Measurements from ENCODE around the gene TRPM7.

Gene TRPM7

DNA sequence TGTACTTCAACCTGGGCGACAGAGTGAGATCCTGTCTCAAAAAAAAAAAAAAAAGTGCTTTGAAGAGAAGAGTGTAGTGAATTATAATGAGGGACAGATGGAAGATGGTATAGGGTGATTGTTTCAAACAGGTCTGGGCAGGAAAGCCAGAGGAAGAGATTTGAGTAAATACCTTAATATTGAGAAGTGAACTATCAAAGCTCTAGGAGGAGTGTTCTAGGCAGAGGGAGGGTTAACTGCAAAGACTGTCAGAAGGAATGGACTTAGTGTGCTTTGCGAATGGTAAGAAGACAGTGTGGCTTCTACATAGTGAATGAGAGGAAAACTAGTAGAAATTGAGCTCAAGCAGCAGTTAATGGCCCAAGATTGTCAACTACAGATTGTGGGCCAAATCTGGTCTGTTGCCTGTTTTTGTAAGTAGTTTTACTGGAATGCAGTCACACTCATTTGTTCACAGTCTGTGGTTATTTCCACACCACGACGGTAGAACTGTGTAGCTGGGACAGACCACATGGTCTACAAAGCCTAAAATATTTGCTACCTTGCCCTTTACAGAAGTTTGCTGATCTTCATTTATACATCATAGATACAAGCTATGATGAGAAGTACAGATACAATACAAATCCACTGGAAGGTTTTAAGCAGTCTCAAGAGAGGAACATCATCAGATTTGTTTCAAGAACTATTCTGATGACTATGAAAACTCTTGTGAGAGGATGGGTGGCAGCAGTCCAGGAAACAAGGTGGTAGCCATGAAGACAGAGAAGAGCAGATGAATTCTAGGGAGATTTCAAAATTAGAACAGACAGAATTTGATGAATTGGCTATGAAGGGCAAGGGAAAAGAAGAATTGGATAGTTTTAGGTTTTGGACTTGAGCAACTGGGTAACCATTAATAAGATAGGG is 123.6 kb downstream of the TRPM7 start:
- no peaks in the 10 kb centered on the region for H4K20me1 ChIP-seq (ENCODE audit: insufficient read depth, low read length)

DNA sequence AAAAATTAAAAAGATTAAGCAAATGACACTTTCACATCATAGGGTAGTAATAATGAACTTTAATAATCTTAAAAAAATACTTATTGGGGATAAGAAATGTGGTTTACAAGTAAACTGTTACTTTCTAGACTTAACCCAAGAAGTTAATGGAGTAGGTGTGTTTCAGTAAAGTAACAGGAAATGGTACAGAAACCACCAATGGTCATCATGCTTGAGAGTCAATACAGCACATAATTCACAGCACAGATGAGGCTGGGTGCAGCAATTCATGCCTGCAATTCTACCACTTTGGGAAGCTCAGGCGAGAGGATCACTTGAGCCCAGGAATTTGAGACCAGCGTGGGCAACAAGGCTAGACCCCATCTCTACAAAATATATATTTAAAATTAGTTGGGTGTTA is 128.6 kb downstream of the TRPM7 start:
- H3K4me1 ChIP-seq (ENCODE audit: insufficient read depth, low read length, severe bottlenecking): no peaks in the 10 kb centered on the region
- H3K27ac ChIP-seq (ENCODE audit: low read depth, low read length, poor library complexity, severe bottlenecking): no peak overlapping the region
- no peaks in the 10 kb centered on the region for H3K9me3 ChIP-seq (ENCODE audit: low read length)
- no peaks in the 10 kb centered on the region; the same call in 1 of the 2 replicates for H3F3A ChIP-seq (ENCODE audit: insufficient read depth, low read length)
- TF ChIP-seq EZH2 (IDR thresholded peaks at IDR 0.05; ENCODE audit: borderline replicate concordance, low read length): no peak
- TF ChIP-seq, protein P1, sequence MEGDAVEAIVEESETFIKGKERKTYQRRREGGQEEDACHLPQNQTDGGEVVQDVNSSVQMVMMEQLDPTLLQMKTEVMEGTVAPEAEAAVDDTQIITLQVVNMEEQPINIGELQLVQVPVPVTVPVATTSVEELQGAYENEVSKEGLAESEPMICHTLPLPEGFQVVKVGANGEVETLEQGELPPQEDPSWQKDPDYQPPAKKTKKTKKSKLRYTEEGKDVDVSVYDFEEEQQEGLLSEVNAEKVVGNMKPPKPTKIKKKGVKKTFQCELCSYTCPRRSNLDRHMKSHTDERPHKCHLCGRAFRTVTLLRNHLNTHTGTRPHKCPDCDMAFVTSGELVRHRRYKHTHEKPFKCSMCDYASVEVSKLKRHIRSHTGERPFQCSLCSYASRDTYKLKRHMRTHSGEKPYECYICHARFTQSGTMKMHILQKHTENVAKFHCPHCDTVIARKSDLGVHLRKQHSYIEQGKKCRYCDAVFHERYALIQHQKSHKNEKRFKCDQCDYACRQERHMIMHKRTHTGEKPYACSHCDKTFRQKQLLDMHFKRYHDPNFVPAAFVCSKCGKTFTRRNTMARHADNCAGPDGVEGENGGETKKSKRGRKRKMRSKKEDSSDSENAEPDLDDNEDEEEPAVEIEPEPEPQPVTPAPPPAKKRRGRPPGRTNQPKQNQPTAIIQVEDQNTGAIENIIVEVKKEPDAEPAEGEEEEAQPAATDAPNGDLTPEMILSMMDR (IDR thresholded peaks at IDR 0.05; ENCODE audit: low read length): no peak
- no peaks in the 10 kb centered on the region for H3K79me2 ChIP-seq (ENCODE audit: insufficient read depth, low read length)
- H2AFZ ChIP-seq (ENCODE audit: low read length): no peak overlapping the region
- no peaks in the 10 kb centered on the region for H3K9me2 ChIP-seq (ENCODE audit: low read depth, low read length)
- no peak overlapping the region for H3K4me2 ChIP-seq (ENCODE audit: low read length)
- H3K36me3 ChIP-seq (ENCODE audit: insufficient read depth, low read length): peaks cover 20% of the 10 kb centered on the region
- no peak overlapping the region for H3K9ac ChIP-seq (ENCODE audit: low read length)
- H3K27me3 ChIP-seq (ENCODE audit: insufficient read depth, low read length): no peaks in the 10 kb centered on the region
- no peaks in the 10 kb centered on the region for H4K20me1 ChIP-seq (ENCODE audit: insufficient read depth, low read length)
- H3K4me3 ChIP-seq (ENCODE audit: low read depth, low read length, poor library complexity, severe bottlenecking): no peak overlapping the region

More for the DNA sequence above, 123.6 kb downstream of the TRPM7 start:
- Histone ChIP-seq H3K4me2 (ENCODE audit: low read length) (no peak overlapping the region), H3K9me3 (ENCODE audit: low read length) (no peaks in the 10 kb centered on the region), H3K27ac (ENCODE audit: low read depth, low read length, poor library complexity, severe bottlenecking) (no peak overlapping the region), H3K79me2 (ENCODE audit: insufficient read depth, low read length) (no peaks in the 10 kb centered on the region), H3K9me2 (ENCODE audit: low read depth, low read length) (no peaks in the 10 kb centered on the region), H3K4me3 (ENCODE audit: low read depth, low read length, poor library complexity, severe bottlenecking) (no peak overlapping the region), H2AFZ (ENCODE audit: low read length) (no peak overlapping the region), H3K36me3 (ENCODE audit: insufficient read depth, low read length) (peaks cover 46% of the 10 kb centered on the region), H3K4me1 (ENCODE audit: insufficient read depth, low read length, severe bottlenecking) (no peaks in the 10 kb centered on the region), H3K27me3 (ENCODE audit: insufficient read depth, low read length) (no peaks in the 10 kb centered on the region), H3K9ac (ENCODE audit: low read length) (no peak overlapping the region), H3F3A (ENCODE audit: insufficient read depth, low read length) (no peaks in the 10 kb centered on the region; the same call in 1 of the 2 replicates)
- TF ChIP-seq, protein P1 (IDR thresholded peaks at IDR 0.05; ENCODE audit: low read length): no peak
- no peak for TF ChIP-seq EZH2 (IDR thresholded peaks at IDR 0.05; ENCODE audit: borderline replicate concordance, low read length)

DNA sequence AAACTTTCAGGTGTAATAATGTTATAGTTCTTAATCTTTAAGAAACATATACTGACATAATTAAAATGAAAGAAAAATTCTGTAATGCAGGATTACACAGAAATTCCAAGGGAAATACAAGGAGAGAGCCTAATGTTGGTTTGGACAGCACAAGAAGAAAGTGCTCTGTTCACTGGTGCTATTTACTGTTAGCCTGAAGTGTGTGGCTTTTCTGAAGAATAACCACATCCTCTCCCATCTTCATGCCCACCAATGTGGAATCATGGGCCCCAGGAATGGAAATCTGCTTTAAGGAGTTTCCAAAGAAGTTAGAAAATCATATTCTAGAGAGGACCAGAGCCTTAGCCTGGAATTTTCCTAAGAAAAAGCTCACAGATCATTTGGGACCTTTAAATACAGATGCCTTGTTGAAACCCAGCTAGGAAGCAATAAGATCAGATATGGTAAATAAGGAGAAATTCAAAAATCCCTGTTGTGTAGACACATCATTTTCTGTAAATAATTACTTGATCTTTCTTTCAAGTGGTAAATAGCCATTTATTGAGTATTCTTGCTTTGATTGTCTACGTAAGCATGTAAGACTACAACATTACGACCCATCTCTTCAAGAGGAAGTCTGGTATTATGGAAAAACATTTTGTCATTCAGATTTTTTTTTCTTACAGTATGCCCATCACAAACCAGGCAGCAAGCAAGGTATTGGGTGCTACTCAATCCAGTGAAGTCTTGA is 129.8 kb downstream of the TRPM7 start:
- Histone ChIP-seq H3K4me2 (ENCODE audit: low read length) (no peak overlapping the region), H3K9me2 (ENCODE audit: low read depth, low read length) (no peaks in the 10 kb centered on the region), H3K79me2 (ENCODE audit: insufficient read depth, low read length) (no peaks in the 10 kb centered on the region), H3F3A (ENCODE audit: insufficient read depth, low read length) (no peaks in the 10 kb centered on the region; the same call in 1 of the 2 replicates), H4K20me1 (ENCODE audit: insufficient read depth, low read length) (no peaks in the 10 kb centered on the region), H2AFZ (ENCODE audit: low read length) (no peak overlapping the region), H3K9ac (ENCODE audit: low read length) (no peak overlapping the region), H3K4me3 (ENCODE audit: low read depth, low read length, poor library complexity, severe bottlenecking) (no peak overlapping the region), H3K4me1 (ENCODE audit: insufficient read depth, low read length, severe bottlenecking) (no peaks in the 10 kb centered on the region), H3K36me3 (ENCODE audit: insufficient read depth, low read length) (peaks cover 11% of the 10 kb centered on the region), H3K27me3 (ENCODE audit: insufficient read depth, low read length) (no peaks in the 10 kb centered on the region), H3K9me3 (ENCODE audit: low read length) (no peaks in the 10 kb centered on the region), H3K27ac (ENCODE audit: low read depth, low read length, poor library complexity, severe bottlenecking) (no peak overlapping the region)
- no peak for TF ChIP-seq EZH2 (IDR thresholded peaks at IDR 0.05; ENCODE audit: borderline replicate concordance, low read length)
- TF ChIP-seq, protein P1 (IDR thresholded peaks at IDR 0.05; ENCODE audit: low read length): no peak
